ENCODE results near the gene GRIP2.

GRIP2 gene

GRCh38 chr3:14487086-14487485, 53.1 kb downstream of the GRIP2 start:
- DNase-seq (ENCODE audit: insufficient read length, low spot score), result no peak
- TF ChIP-seq POLR2AphosphoS5 (IDR thresholded peaks at IDR 0.05; ENCODE audit: low read depth, low read length), result no peak
- no peak for TF ChIP-seq POU2F2 (IDR thresholded peaks at IDR 0.05; ENCODE audit: low read depth, low read length)
- TF ChIP-seq TAF1 (IDR thresholded peaks at IDR 0.05; ENCODE audit: low read depth, low read length), result no peak
- no peak for TF ChIP-seq PAX5 (IDR thresholded peaks at IDR 0.05; ENCODE audit: insufficient read depth, low read length, severe bottlenecking)
- no peak for TF ChIP-seq POLR2A (IDR thresholded peaks at IDR 0.05; ENCODE audit: low read depth, low read length)
- TF ChIP-seq SPI1 (IDR thresholded peaks at IDR 0.05; ENCODE audit: low read depth, low read length), result no peak
- FAIRE-seq, result no peak

GRCh38 chr3:14486460-14486859, 53.7 kb downstream of the GRIP2 start:
- FAIRE-seq, result no peak
- TF ChIP-seq SPI1 (IDR thresholded peaks at IDR 0.05; ENCODE audit: low read depth, low read length) (no peak), TAF1 (IDR thresholded peaks at IDR 0.05; ENCODE audit: low read depth, low read length) (no peak), PAX5 (IDR thresholded peaks at IDR 0.05; ENCODE audit: insufficient read depth, low read length, severe bottlenecking) (no peak), POU2F2 (IDR thresholded peaks at IDR 0.05; ENCODE audit: low read depth, low read length) (no peak), POLR2A (IDR thresholded peaks at IDR 0.05; ENCODE audit: low read depth, low read length) (no peak), POLR2AphosphoS5 (IDR thresholded peaks at IDR 0.05; ENCODE audit: low read depth, low read length) (no peak)
- no peak for DNase-seq (ENCODE audit: insufficient read length, low spot score)

- no peak for TF ChIP-seq POU2F2 (IDR thresholded peaks at IDR 0.05; ENCODE audit: low read depth, low read length)
- TF ChIP-seq POLR2A (IDR thresholded peaks at IDR 0.05; ENCODE audit: low read depth, low read length), result no peak
- TF ChIP-seq TAF1 (IDR thresholded peaks at IDR 0.05; ENCODE audit: low read depth, low read length), result no peak
- no peak for TF ChIP-seq POLR2AphosphoS5 (IDR thresholded peaks at IDR 0.05; ENCODE audit: low read depth, low read length)
- no peak for TF ChIP-seq PAX5 (IDR thresholded peaks at IDR 0.05; ENCODE audit: insufficient read depth, low read length, severe bottlenecking)
- no peak for TF ChIP-seq SPI1 (IDR thresholded peaks at IDR 0.05; ENCODE audit: low read depth, low read length)
- FAIRE-seq, result no peak
- no peak for DNase-seq (ENCODE audit: insufficient read length, low spot score)
Measured at GRCh38 chr3:14485981-14486380, 54.2 kb downstream of the GRIP2 start.

GRCh38 chr3:14484741-14485140, 55.4 kb downstream of the GRIP2 start:
- DNase-seq (ENCODE audit: insufficient read length, low spot score) (no peak), FAIRE-seq (no peak)
- no peak for TF ChIP-seq TAF1 (IDR thresholded peaks at IDR 0.05; ENCODE audit: low read depth, low read length)
- no peak for TF ChIP-seq POU2F2 (IDR thresholded peaks at IDR 0.05; ENCODE audit: low read depth, low read length)
- no peak for TF ChIP-seq PAX5 (IDR thresholded peaks at IDR 0.05; ENCODE audit: insufficient read depth, low read length, severe bottlenecking)
- TF ChIP-seq POLR2AphosphoS5 (IDR thresholded peaks at IDR 0.05; ENCODE audit: low read depth, low read length), result no peak
- TF ChIP-seq SPI1 (IDR thresholded peaks at IDR 0.05; ENCODE audit: low read depth, low read length), result no peak
- TF ChIP-seq POLR2A (IDR thresholded peaks at IDR 0.05; ENCODE audit: low read depth, low read length), result no peak

GRCh38 chr3:14483286-14483685, 56.9 kb downstream of the GRIP2 start:
- no peak for TF ChIP-seq POU2F2 (IDR thresholded peaks at IDR 0.05; ENCODE audit: low read depth, low read length)
- TF ChIP-seq TAF1 (IDR thresholded peaks at IDR 0.05; ENCODE audit: low read depth, low read length), result no peak
- no peak for TF ChIP-seq SPI1 (IDR thresholded peaks at IDR 0.05; ENCODE audit: low read depth, low read length)
- TF ChIP-seq POLR2A (IDR thresholded peaks at IDR 0.05; ENCODE audit: low read depth, low read length), result no peak
- TF ChIP-seq POLR2AphosphoS5 (IDR thresholded peaks at IDR 0.05; ENCODE audit: low read depth, low read length), result no peak
- TF ChIP-seq PAX5 (IDR thresholded peaks at IDR 0.05; ENCODE audit: insufficient read depth, low read length, severe bottlenecking), result no peak
- FAIRE-seq (no peak), DNase-seq (ENCODE audit: insufficient read length, low spot score) (no peak)

GRCh38 chr3:14482271-14482721, 57.8 kb downstream of the GRIP2 start:
- DNase-seq (ENCODE audit: insufficient read length, low spot score) (no peak), FAIRE-seq (no peak)
- TF ChIP-seq SPI1 (IDR thresholded peaks at IDR 0.05; ENCODE audit: low read depth, low read length), result no peak
- TF ChIP-seq POU2F2 (IDR thresholded peaks at IDR 0.05; ENCODE audit: low read depth, low read length), result no peak
- TF ChIP-seq TAF1 (IDR thresholded peaks at IDR 0.05; ENCODE audit: low read depth, low read length), result no peak
- no peak for TF ChIP-seq PAX5 (IDR thresholded peaks at IDR 0.05; ENCODE audit: insufficient read depth, low read length, severe bottlenecking)
- no peak for TF ChIP-seq POLR2A (IDR thresholded peaks at IDR 0.05; ENCODE audit: low read depth, low read length)
- TF ChIP-seq POLR2AphosphoS5 (IDR thresholded peaks at IDR 0.05; ENCODE audit: low read depth, low read length), result no peak

GRCh38 chr3:14481646-14482036, 58.5 kb downstream of the GRIP2 start:
- no peak for DNase-seq (ENCODE audit: insufficient read length, low spot score)
- TF ChIP-seq SPI1 (IDR thresholded peaks at IDR 0.05; ENCODE audit: low read depth, low read length) (no peak), POU2F2 (IDR thresholded peaks at IDR 0.05; ENCODE audit: low read depth, low read length) (no peak), POLR2A (IDR thresholded peaks at IDR 0.05; ENCODE audit: low read depth, low read length) (no peak), PAX5 (IDR thresholded peaks at IDR 0.05; ENCODE audit: insufficient read depth, low read length, severe bottlenecking) (no peak), TAF1 (IDR thresholded peaks at IDR 0.05; ENCODE audit: low read depth, low read length) (no peak), POLR2AphosphoS5 (IDR thresholded peaks at IDR 0.05; ENCODE audit: low read depth, low read length) (no peak)
- FAIRE-seq, result no peak

GRCh38 chr3:14481018-14481645, 59.0 kb downstream of the GRIP2 start:
- FAIRE-seq (no peak), DNase-seq (ENCODE audit: insufficient read length, low spot score) (no peak)
- TF ChIP-seq POLR2AphosphoS5 (IDR thresholded peaks at IDR 0.05; ENCODE audit: low read depth, low read length), result no peak
- no peak for TF ChIP-seq TAF1 (IDR thresholded peaks at IDR 0.05; ENCODE audit: low read depth, low read length)
- TF ChIP-seq POLR2A (IDR thresholded peaks at IDR 0.05; ENCODE audit: low read depth, low read length), result no peak

- DNase-seq (ENCODE audit: insufficient read length, low spot score) (no peak), FAIRE-seq (no peak)
- TF ChIP-seq PAX5 (IDR thresholded peaks at IDR 0.05; ENCODE audit: insufficient read depth, low read length, severe bottlenecking) (no peak), TAF1 (IDR thresholded peaks at IDR 0.05; ENCODE audit: low read depth, low read length) (no peak)
Measured at GRCh38 chr3:14480207-14481017, 59.7 kb downstream of the GRIP2 start.
